H1 (cell line): ENCODE results near the gene PUDP. TPM values are rescaled to one million over a fixed set of nuclear protein-coding genes. Genes with fewer than 3 reads are reported as not detected.

Source experiments
- CBX5 ChIP-seq: fragments of 300-800, 300-1000 bp; sonication (generic); IDR thresholded peaks from 2 replicates; pipeline ENCODE4 v1.7.1; 2016; ENCODE audit warnings: antibody characterized with exemption, low read length, low read depth
- CHD7 ChIP-seq: fragments of 300-600 bp; sonication (generic); IDR thresholded peaks from 2 replicates; pipeline ENCODE4 v1.7.1; 2012; ENCODE audit warnings: low read length, moderate library complexity, mild to moderate bottlenecking, inconsistent platforms; ENCODE audit not compliant: insufficient replicate concordance
- polyA plus RNA-seq, 7 experiments: library from polyadenylated mRNA; depleted of rRNA in 3 of 7; stranded (reverse) in 5 of 7; unstranded in 2 of 7; fragments of >200 nt in 5 of 7; fragments of 200-250 nt in 2 of 7; gene quantifications; 1 replicate in 5 of 7; 2 replicates in 1 of 7; 4 replicates in 1 of 7; pipeline versions ENCODE4 v1.2.1 to v1.2.3, GENCODE V29; 2011 to 2013; ENCODE audit warnings: missing spikeins in 2 of 7, mixed read lengths in 2 of 7
- total RNA-seq: library from RNA; stranded (reverse); fragmentation: NEBNext Ultra II Directional; extraction: Animal tissue kit (Norgen Biotek cat#: 25700); gene quantifications from 2 replicates; pipeline ENCODE4 v1.2.1, GENCODE V29; 2021

Gene PUDP
- total and polyA plus RNA-seq, 2 of the 8 experiments (the other 6 are each of a cell fraction or from before 2014, with no cell fraction given) = 27.2 to 30.2 TPM

GRCh38 chrX:7163146-7163677 is 15.3 kb upstream of the PUDP start (continued):
- TF ChIP-seq CHD7 (no peak), CBX5 (no peak)
